MG63 (cell line): ENCODE data around the gene BEAN1. TPM values are rescaled to one million over a fixed set of nuclear protein-coding genes. Genes with fewer than 3 reads are reported as not detected.
A peak's percentile ranks its signal among the peaks of the same experiment; 100 is the strongest.
"Not testable (repeated sequence)": the region's sequence is repeated elsewhere in the genome, so short reads cannot be mapped to it uniquely, and the experiment has no call there.

Source experiments
- DNase-seq: peaks from one replicate; pipeline ENCODE4 v3.0.0-alpha.2; 2020
- H3K27me3 ChIP-seq: fragments of 250-450 bp; sonication (Bioruptor Pico); 2 replicates; pipeline ENCODE4 v1.5.1; 2020; ENCODE audit warnings: mild to moderate bottlenecking, moderate library complexity
- H3K36me3 ChIP-seq: fragments of 250-450 bp; sonication (Bioruptor Pico); 2 replicates; pipeline ENCODE4 v1.5.1; 2020; ENCODE audit warnings: mild to moderate bottlenecking, moderate library complexity
- H3K4me3 ChIP-seq: fragments of 250-450 bp; sonication (Bioruptor Pico); 2 replicates; pipeline ENCODE4 v1.5.1; 2020; ENCODE audit warnings: mild to moderate bottlenecking, moderate library complexity
- H3K9me3 ChIP-seq: fragments of 250-450 bp; sonication (Bioruptor Pico); 2 replicates; pipeline ENCODE4 v1.5.1; 2020; ENCODE audit warnings: mild to moderate bottlenecking, moderate library complexity
- total RNA-seq: library from RNA; depleted of rRNA; stranded (reverse); fragments of >200 nt; shearing (Covaris generic); gene quantifications from 2 replicates; pipeline ENCODE4 v1.2.3, GENCODE V29; 2014; ENCODE audit warnings: low replicate concordance

Gene BEAN1
- total RNA-seq, 1 experiment from 2014 or later, result 0.56 TPM

- H3K4me3 ChIP-seq, result no peak overlapping the region
- peak; percentile 73 for DNase-seq
These were observed 84.6 kb downstream of the BEAN1 start for GRCh38 chr16:66511602-66512271.

GRCh38 chr16:66512272-66513110, 85.4 kb downstream of the BEAN1 start:
- Histone ChIP-seq H3K36me3 (no peaks in the 10 kb centered on the region), H3K9me3 (no peaks in the 10 kb centered on the region), H3K4me3 (no peak overlapping the region), H3K27me3 (no peaks in the 10 kb centered on the region)
- DNase-seq, result peak; percentile 73

More at GRCh38 chr16:66511602-66512271, 84.6 kb downstream of the BEAN1 start:
- Histone ChIP-seq H3K36me3 (no peaks in the 10 kb centered on the region), H3K27me3 (no peaks in the 10 kb centered on the region), H3K9me3 (no peaks in the 10 kb centered on the region)

GRCh38 chr16:66513111-66513723, 86.1 kb downstream of the BEAN1 start:
- no peak overlapping the region for H3K4me3 ChIP-seq
- H3K9me3 ChIP-seq, result no peaks in the 10 kb centered on the region
- DNase-seq, result no peak
- H3K27me3 ChIP-seq, result no peaks in the 10 kb centered on the region
- no peaks in the 10 kb centered on the region for H3K36me3 ChIP-seq

GRCh38 chr16:66514391-66514790, 87.3 kb downstream of the BEAN1 start:
- H3K36me3 ChIP-seq, H3K9me3 ChIP-seq, H3K27me3 ChIP-seq, DNase-seq, H3K4me3 ChIP-seq: not testable (repeated sequence)

- not testable (repeated sequence) for H3K27me3 ChIP-seq, H3K4me3 ChIP-seq, H3K9me3 ChIP-seq, H3K36me3 ChIP-seq, DNase-seq
These were observed 88.0 kb downstream of the BEAN1 start for GRCh38 chr16:66514980-66515595.

GRCh38 chr16:66515596-66516508, 88.8 kb downstream of the BEAN1 start:
- Histone ChIP-seq H3K9me3 (no peaks in the 10 kb centered on the region), H3K4me3 (no peak overlapping the region), H3K27me3 (no peaks in the 10 kb centered on the region), H3K36me3 (no peaks in the 10 kb centered on the region)
- DNase-seq, result peak; percentile 92

GRCh38 chr16:66516509-66516807, 89.4 kb downstream of the BEAN1 start:
- Histone ChIP-seq H3K4me3 (no peak overlapping the region), H3K9me3 (no peaks in the 10 kb centered on the region), H3K36me3 (no peaks in the 10 kb centered on the region), H3K27me3 (no peaks in the 10 kb centered on the region)
- DNase-seq, result no peak

GRCh38 chr16:66516808-66517585, 89.9 kb downstream of the BEAN1 start:
- no peaks in the 10 kb centered on the region for H3K9me3 ChIP-seq
- DNase-seq, result peak; percentile 94
- no peaks in the 10 kb centered on the region for H3K27me3 ChIP-seq
- no peak overlapping the region for H3K4me3 ChIP-seq
- no peaks in the 10 kb centered on the region for H3K36me3 ChIP-seq

- Histone ChIP-seq H3K9me3 (no peaks in the 10 kb centered on the region), H3K4me3 (no peak overlapping the region), H3K36me3 (no peaks in the 10 kb centered on the region), H3K27me3 (no peaks in the 10 kb centered on the region)
- no peak for DNase-seq
These were observed 90.6 kb downstream of the BEAN1 start for GRCh38 chr16:66517586-66518263.

- no peak for DNase-seq
- Histone ChIP-seq H3K9me3 (no peaks in the 10 kb centered on the region), H3K36me3 (no peaks in the 10 kb centered on the region), H3K4me3 (no peak overlapping the region), H3K27me3 (no peaks in the 10 kb centered on the region)
These were observed 92.6 kb downstream of the BEAN1 start for GRCh38 chr16:66519482-66520373.

- no peaks in the 10 kb centered on the region for H3K36me3 ChIP-seq
- no peak for DNase-seq
- no peak overlapping the region for H3K4me3 ChIP-seq
- H3K9me3 ChIP-seq, result no peaks in the 10 kb centered on the region
- H3K27me3 ChIP-seq, result no peaks in the 10 kb centered on the region
These were observed 93.5 kb downstream of the BEAN1 start for GRCh38 chr16:66520406-66521170.

GRCh38 chr16:66521252-66521713, 94.2 kb downstream of the BEAN1 start:
- Histone ChIP-seq H3K4me3 (no peak overlapping the region), H3K36me3 (no peaks in the 10 kb centered on the region), H3K27me3 (no peaks in the 10 kb centered on the region), H3K9me3 (no peaks in the 10 kb centered on the region)
- DNase-seq, result no peak

- Histone ChIP-seq H3K9me3 (no peaks in the 10 kb centered on the region), H3K27me3 (no peaks in the 10 kb centered on the region), H3K36me3 (no peaks in the 10 kb centered on the region), H3K4me3 (no peak overlapping the region)
- DNase-seq, result peak; percentile 11
These were observed 95.1 kb downstream of the BEAN1 start for GRCh38 chr16:66521951-66522771.
